ENCODE data around the gene ST6GALNAC3. TPM values are rescaled to one million over a fixed set of nuclear protein-coding genes. Genes with fewer than 3 reads are reported as not detected.

ST6GALNAC3 gene
- total RNA-seq, 2 experiments from 2014 or later = 0.50 to 1.2 TPM

DNA sequence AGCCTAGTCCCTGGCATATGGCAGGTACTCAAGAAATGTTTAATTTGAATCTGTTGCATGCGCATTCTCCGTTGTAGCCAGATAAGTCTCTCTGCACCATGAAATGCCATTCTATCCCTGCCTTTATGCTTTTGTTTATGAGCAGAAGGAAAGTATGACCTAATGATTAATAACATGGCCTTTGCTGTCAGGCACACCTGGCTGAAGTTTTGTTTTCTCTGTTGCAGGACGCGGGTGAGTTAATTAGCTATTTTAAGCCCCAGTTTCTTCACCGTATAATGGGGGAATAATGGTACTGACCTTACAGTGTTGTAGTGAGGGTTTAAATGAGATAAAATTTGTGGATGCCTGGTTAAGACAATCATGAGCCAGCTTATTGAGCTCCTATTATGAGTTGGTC, 87.7 kb downstream of the ST6GALNAC3 start:
- H3K4me1 ChIP-seq (ENCODE audit: insufficient read depth, low read length, poor library complexity, severe bottlenecking) = peaks cover 8% of the 10 kb centered on the region
- POLR2A ChIA-PET = interaction anchor here (1.1 to 1.5 kb wide), 4 partner anchors 8 to 103 kb away, joined by 3 to 8 read pairs (median 4); no protein-coding TSS in a partner anchor
- peak; percentile 26 for DNase-seq (ENCODE audit: low spot score)
- intact Hi-C loops (cut with micrococcal nuclease; ENCODE audit: unreplicated experiment) = no loop called here
- TF ChIP-seq, protein P1, sequence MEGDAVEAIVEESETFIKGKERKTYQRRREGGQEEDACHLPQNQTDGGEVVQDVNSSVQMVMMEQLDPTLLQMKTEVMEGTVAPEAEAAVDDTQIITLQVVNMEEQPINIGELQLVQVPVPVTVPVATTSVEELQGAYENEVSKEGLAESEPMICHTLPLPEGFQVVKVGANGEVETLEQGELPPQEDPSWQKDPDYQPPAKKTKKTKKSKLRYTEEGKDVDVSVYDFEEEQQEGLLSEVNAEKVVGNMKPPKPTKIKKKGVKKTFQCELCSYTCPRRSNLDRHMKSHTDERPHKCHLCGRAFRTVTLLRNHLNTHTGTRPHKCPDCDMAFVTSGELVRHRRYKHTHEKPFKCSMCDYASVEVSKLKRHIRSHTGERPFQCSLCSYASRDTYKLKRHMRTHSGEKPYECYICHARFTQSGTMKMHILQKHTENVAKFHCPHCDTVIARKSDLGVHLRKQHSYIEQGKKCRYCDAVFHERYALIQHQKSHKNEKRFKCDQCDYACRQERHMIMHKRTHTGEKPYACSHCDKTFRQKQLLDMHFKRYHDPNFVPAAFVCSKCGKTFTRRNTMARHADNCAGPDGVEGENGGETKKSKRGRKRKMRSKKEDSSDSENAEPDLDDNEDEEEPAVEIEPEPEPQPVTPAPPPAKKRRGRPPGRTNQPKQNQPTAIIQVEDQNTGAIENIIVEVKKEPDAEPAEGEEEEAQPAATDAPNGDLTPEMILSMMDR (conservative IDR thresholded peaks at IDR 0.05; ENCODE audit: low read length) = no peak
- TF ChIP-seq EZH2phosphoT487 (IDR thresholded peaks at IDR 0.05; ENCODE audit: borderline replicate concordance, low read depth, low read length) = no peak
- no peaks in the 10 kb centered on the region for H3K9me3 ChIP-seq (ENCODE audit: low read length)
- no peak overlapping the region for H3K4me3 ChIP-seq (ENCODE audit: low read depth, low read length, poor library complexity, severe bottlenecking)
- H2AFZ ChIP-seq (ENCODE audit: low read length) = peak overlapping the region; percentile 19; the same call in 1 of the 2 replicates
- no peak overlapping the region for H3K27ac ChIP-seq (ENCODE audit: low read depth, low read length, poor library complexity, severe bottlenecking)
- CTCF ChIA-PET (ENCODE audit: unreplicated experiment) = no interaction called here
- no peaks in the 10 kb centered on the region for H3K36me3 ChIP-seq (ENCODE audit: insufficient read depth, low read length)
- BruUV-seq (replicated peaks) = no TSS peak
- no peaks in the 10 kb centered on the region for H4K20me1 ChIP-seq (ENCODE audit: insufficient read depth, low read length)
- H3K4me2 ChIP-seq (ENCODE audit: low read length) = no peak overlapping the region
- H3K9me2 ChIP-seq (ENCODE audit: insufficient read depth, low read length) = no peaks in the 10 kb centered on the region
- H3K79me2 ChIP-seq (ENCODE audit: insufficient read depth, low read depth, low read length) = no peaks in the 10 kb centered on the region

DNA sequence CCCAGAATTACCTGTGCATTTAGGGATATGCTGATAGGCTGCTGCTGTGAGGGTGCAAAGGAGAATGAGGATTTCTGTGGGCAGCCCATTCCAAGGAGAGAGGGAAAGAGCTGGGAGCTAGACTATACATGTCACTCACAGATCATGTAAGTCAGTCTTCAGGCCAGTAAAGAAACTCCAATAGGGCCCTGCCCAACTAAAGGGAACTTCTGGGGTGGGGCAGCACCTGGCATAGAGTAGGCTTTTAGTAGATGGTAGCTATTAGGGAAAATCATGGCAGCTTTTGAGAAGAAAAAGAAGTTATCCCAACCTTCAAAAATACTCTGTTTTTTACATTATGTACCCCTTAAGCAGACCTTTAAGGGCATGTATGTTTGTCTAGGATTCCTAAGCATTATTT, 89.6 kb downstream of the ST6GALNAC3 start:
- POLR2A ChIA-PET = interaction anchor here (0.6 to 0.7 kb wide), 2 partner anchors 189 to 432 kb away, joined by 3 read pairs; no protein-coding TSS in a partner anchor
- no TSS peak for BruUV-seq (replicated peaks)
- no peak for TF ChIP-seq EZH2phosphoT487 (IDR thresholded peaks at IDR 0.05; ENCODE audit: borderline replicate concordance, low read depth, low read length)
- TF ChIP-seq, protein P1 (conservative IDR thresholded peaks at IDR 0.05; ENCODE audit: low read length) = no peak
- DNase-seq (ENCODE audit: low spot score) = no peak
- H3K9me3 ChIP-seq (ENCODE audit: low read length) = no peaks in the 10 kb centered on the region
- H3K79me2 ChIP-seq (ENCODE audit: insufficient read depth, low read depth, low read length) = no peaks in the 10 kb centered on the region
- no peak overlapping the region for H3K27ac ChIP-seq (ENCODE audit: low read depth, low read length, poor library complexity, severe bottlenecking)
- CTCF ChIA-PET (ENCODE audit: unreplicated experiment) = no interaction called here
- H3K36me3 ChIP-seq (ENCODE audit: insufficient read depth, low read length) = no peaks in the 10 kb centered on the region
- H3K4me1 ChIP-seq (ENCODE audit: insufficient read depth, low read length, poor library complexity, severe bottlenecking) = peaks cover 8% of the 10 kb centered on the region
- H3K4me3 ChIP-seq (ENCODE audit: low read depth, low read length, poor library complexity, severe bottlenecking) = no peak overlapping the region
- no peak overlapping the region for H3K4me2 ChIP-seq (ENCODE audit: low read length)
- H4K20me1 ChIP-seq (ENCODE audit: insufficient read depth, low read length) = no peaks in the 10 kb centered on the region
- intact Hi-C loops (cut with micrococcal nuclease; ENCODE audit: unreplicated experiment) = no loop called here
- no peaks in the 10 kb centered on the region for H3K9me2 ChIP-seq (ENCODE audit: insufficient read depth, low read length)
- H2AFZ ChIP-seq (ENCODE audit: low read length) = no peak overlapping the region

DNA sequence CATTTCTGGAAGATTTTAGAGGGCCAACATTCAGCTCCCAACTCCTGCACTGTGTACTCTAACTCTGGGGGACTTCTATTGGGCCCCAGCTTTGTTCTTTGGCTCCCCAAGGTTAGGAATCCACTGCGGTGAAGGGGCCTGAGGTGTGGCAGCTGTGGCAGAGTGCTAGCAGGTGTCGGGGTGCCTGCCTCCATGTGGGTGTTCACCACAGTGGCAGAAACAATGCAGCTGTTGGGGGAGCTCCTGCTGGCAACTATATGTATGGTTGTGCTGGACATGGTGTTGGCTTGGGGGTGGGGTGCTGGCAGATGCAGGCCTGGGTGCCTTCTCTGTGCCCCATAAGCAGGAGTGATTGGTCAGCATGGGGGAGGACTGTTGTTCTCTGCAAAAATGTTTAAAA, 95.5 kb downstream of the ST6GALNAC3 start:
- no TSS peak for BruUV-seq (replicated peaks)
- ChIA-PET CTCF (ENCODE audit: unreplicated experiment) (interaction anchor here (0.6 kb wide), 1 partner anchor 159 kb away, joined by 3 read pairs; no protein-coding TSS in a partner anchor), POLR2A (interaction anchor here (0.9 to 1.9 kb wide), 5 partner anchors 8 to 55 kb away, joined by 3 to 8 read pairs (median 4); no protein-coding TSS in a partner anchor)
- intact Hi-C loops (cut with micrococcal nuclease; ENCODE audit: unreplicated experiment) = no loop called here
- no peak overlapping the region for H3K27ac ChIP-seq (ENCODE audit: low read depth, low read length, poor library complexity, severe bottlenecking)
- no peak for TF ChIP-seq EZH2phosphoT487 (IDR thresholded peaks at IDR 0.05; ENCODE audit: borderline replicate concordance, low read depth, low read length)
- TF ChIP-seq, protein P1 (conservative IDR thresholded peaks at IDR 0.05; ENCODE audit: low read length) = no peak
- no peak for DNase-seq (ENCODE audit: low spot score)
- H4K20me1 ChIP-seq (ENCODE audit: insufficient read depth, low read length) = no peaks in the 10 kb centered on the region
- no peaks in the 10 kb centered on the region for H3K4me1 ChIP-seq (ENCODE audit: insufficient read depth, low read length, poor library complexity, severe bottlenecking)
- no peak overlapping the region for H3K4me2 ChIP-seq (ENCODE audit: low read length)
- H3K9me2 ChIP-seq (ENCODE audit: insufficient read depth, low read length) = no peaks in the 10 kb centered on the region
- no peaks in the 10 kb centered on the region for H3K9me3 ChIP-seq (ENCODE audit: low read length)
- no peak overlapping the region for H3K4me3 ChIP-seq (ENCODE audit: low read depth, low read length, poor library complexity, severe bottlenecking)
- no peaks in the 10 kb centered on the region for H3K36me3 ChIP-seq (ENCODE audit: insufficient read depth, low read length)
- no peaks in the 10 kb centered on the region for H3K79me2 ChIP-seq (ENCODE audit: insufficient read depth, low read depth, low read length)
- no peak overlapping the region for H2AFZ ChIP-seq (ENCODE audit: low read length)

Data from OCI-LY7 (cell line).